ENCODE measurements around the gene SNRPB2.

Gene SNRPB2

GRCh38 chr20:16695628-16696027 lies 34.2 kb upstream of the SNRPB2 start:
- H3K9me3 ChIP-seq (ENCODE audit: low read depth, low read length) = no peaks in the 10 kb centered on the region
- no peaks in the 10 kb centered on the region for H3K36me3 ChIP-seq (ENCODE audit: insufficient read depth, low read length)
- TF ChIP-seq FOXP2 (optimal IDR thresholded peaks at IDR 0.05; ENCODE audit: control extremely low read depth, extremely low read length, insufficient read depth) (no peak), POLR2AphosphoS5 (IDR thresholded peaks at IDR 0.05; ENCODE audit: borderline replicate concordance, low read depth, low read length) (no peak), EZH2 (IDR thresholded peaks at IDR 0.05) (no peak)
- H3K9ac ChIP-seq (ENCODE audit: insufficient read length) = no peak overlapping the region
- no peak overlapping the region for H3K4me3 ChIP-seq
- no peak overlapping the region for H3K27ac ChIP-seq
- DNase-seq (ENCODE audit: low read depth, low spot score) = no peak

GRCh38 chr20:16699293-16699692 lies 30.5 kb upstream of the SNRPB2 start:
- Histone ChIP-seq H3K36me3 (ENCODE audit: insufficient read depth, low read length) (no peaks in the 10 kb centered on the region), H3K27ac (no peak overlapping the region), H3K9ac (ENCODE audit: insufficient read length) (no peak overlapping the region), H3K4me3 (no peak overlapping the region), H3K9me3 (ENCODE audit: low read depth, low read length) (no peaks in the 10 kb centered on the region)
- no peak for TF ChIP-seq EZH2 (IDR thresholded peaks at IDR 0.05)
- no peak for TF ChIP-seq FOXP2 (optimal IDR thresholded peaks at IDR 0.05; ENCODE audit: control extremely low read depth, extremely low read length, insufficient read depth)
- TF ChIP-seq POLR2AphosphoS5 (IDR thresholded peaks at IDR 0.05; ENCODE audit: borderline replicate concordance, low read depth, low read length) = no peak
- DNase-seq (ENCODE audit: low read depth, low spot score) = no peak

- H3K36me3 ChIP-seq (ENCODE audit: insufficient read depth, low read length) = no peaks in the 10 kb centered on the region
- H3K27ac ChIP-seq = no peak overlapping the region
- H3K9me3 ChIP-seq (ENCODE audit: low read depth, low read length) = no peaks in the 10 kb centered on the region
- no peak overlapping the region for H3K9ac ChIP-seq (ENCODE audit: insufficient read length)
- TF ChIP-seq POLR2AphosphoS5 (IDR thresholded peaks at IDR 0.05; ENCODE audit: borderline replicate concordance, low read depth, low read length) (no peak), EZH2 (IDR thresholded peaks at IDR 0.05) (no peak), FOXP2 (optimal IDR thresholded peaks at IDR 0.05; ENCODE audit: control extremely low read depth, extremely low read length, insufficient read depth) (no peak)
- no peak overlapping the region for H3K4me3 ChIP-seq
- DNase-seq (ENCODE audit: low read depth, low spot score) = no peak
These were observed 28.5 kb upstream of the SNRPB2 start for GRCh38 chr20:16701296-16701695.

GRCh38 chr20:16703570-16703969 lies 26.3 kb upstream of the SNRPB2 start:
- Histone ChIP-seq H3K9me3 (ENCODE audit: low read depth, low read length) (no peaks in the 10 kb centered on the region), H3K27ac (no peak overlapping the region), H3K36me3 (ENCODE audit: insufficient read depth, low read length) (no peaks in the 10 kb centered on the region), H3K4me3 (no peak overlapping the region), H3K9ac (ENCODE audit: insufficient read length) (no peak overlapping the region)
- TF ChIP-seq POLR2AphosphoS5 (IDR thresholded peaks at IDR 0.05; ENCODE audit: borderline replicate concordance, low read depth, low read length) (no peak), EZH2 (IDR thresholded peaks at IDR 0.05) (no peak), FOXP2 (optimal IDR thresholded peaks at IDR 0.05; ENCODE audit: control extremely low read depth, extremely low read length, insufficient read depth) (no peak)
- DNase-seq (ENCODE audit: low read depth, low spot score) = no peak

GRCh38 chr20:16707674-16708073 lies 22.2 kb upstream of the SNRPB2 start:
- Histone ChIP-seq H3K9ac (ENCODE audit: insufficient read length) (no peak overlapping the region), H3K9me3 (ENCODE audit: low read depth, low read length) (no peaks in the 10 kb centered on the region), H3K4me3 (no peak overlapping the region), H3K36me3 (ENCODE audit: insufficient read depth, low read length) (no peaks in the 10 kb centered on the region), H3K27ac (no peak overlapping the region)
- DNase-seq (ENCODE audit: low read depth, low spot score) = no peak
- TF ChIP-seq FOXP2 (optimal IDR thresholded peaks at IDR 0.05; ENCODE audit: control extremely low read depth, extremely low read length, insufficient read depth) (no peak), POLR2AphosphoS5 (IDR thresholded peaks at IDR 0.05; ENCODE audit: borderline replicate concordance, low read depth, low read length) (no peak), EZH2 (IDR thresholded peaks at IDR 0.05) (no peak)

GRCh38 chr20:16708602-16709001 lies 21.2 kb upstream of the SNRPB2 start:
- TF ChIP-seq EZH2 (IDR thresholded peaks at IDR 0.05) (no peak), FOXP2 (optimal IDR thresholded peaks at IDR 0.05; ENCODE audit: control extremely low read depth, extremely low read length, insufficient read depth) (no peak), POLR2AphosphoS5 (IDR thresholded peaks at IDR 0.05; ENCODE audit: borderline replicate concordance, low read depth, low read length) (no peak)
- H3K9ac ChIP-seq (ENCODE audit: insufficient read length) = no peak overlapping the region
- no peak overlapping the region for H3K27ac ChIP-seq
- no peaks in the 10 kb centered on the region for H3K36me3 ChIP-seq (ENCODE audit: insufficient read depth, low read length)
- H3K9me3 ChIP-seq (ENCODE audit: low read depth, low read length) = no peaks in the 10 kb centered on the region
- no peak overlapping the region for H3K4me3 ChIP-seq
- no peak for DNase-seq (ENCODE audit: low read depth, low spot score)

GRCh38 chr20:16709017-16709416 lies 20.8 kb upstream of the SNRPB2 start:
- Histone ChIP-seq H3K36me3 (ENCODE audit: insufficient read depth, low read length) (no peaks in the 10 kb centered on the region), H3K27ac (no peak overlapping the region), H3K9me3 (ENCODE audit: low read depth, low read length) (no peaks in the 10 kb centered on the region), H3K4me3 (no peak overlapping the region), H3K9ac (ENCODE audit: insufficient read length) (no peak overlapping the region)
- TF ChIP-seq POLR2AphosphoS5 (IDR thresholded peaks at IDR 0.05; ENCODE audit: borderline replicate concordance, low read depth, low read length) (no peak), EZH2 (IDR thresholded peaks at IDR 0.05) (no peak), FOXP2 (optimal IDR thresholded peaks at IDR 0.05; ENCODE audit: control extremely low read depth, extremely low read length, insufficient read depth) (no peak)
- no peak for DNase-seq (ENCODE audit: low read depth, low spot score)

GRCh38 chr20:16710781-16711180 lies 19.0 kb upstream of the SNRPB2 start:
- Histone ChIP-seq H3K9me3 (ENCODE audit: low read depth, low read length) (no peaks in the 10 kb centered on the region), H3K4me3 (no peak overlapping the region), H3K36me3 (ENCODE audit: insufficient read depth, low read length) (no peaks in the 10 kb centered on the region), H3K27ac (no peak overlapping the region), H3K9ac (ENCODE audit: insufficient read length) (no peak overlapping the region)
- DNase-seq (ENCODE audit: low read depth, low spot score) = no peak
- TF ChIP-seq EZH2 (IDR thresholded peaks at IDR 0.05) = no peak
- TF ChIP-seq FOXP2 (optimal IDR thresholded peaks at IDR 0.05; ENCODE audit: control extremely low read depth, extremely low read length, insufficient read depth) = no peak
- TF ChIP-seq POLR2AphosphoS5 (IDR thresholded peaks at IDR 0.05; ENCODE audit: borderline replicate concordance, low read depth, low read length) = no peak

- Histone ChIP-seq H3K4me3 (no peak overlapping the region), H3K27ac (no peak overlapping the region), H3K9me3 (ENCODE audit: low read depth, low read length) (no peaks in the 10 kb centered on the region), H3K36me3 (ENCODE audit: insufficient read depth, low read length) (no peaks in the 10 kb centered on the region), H3K9ac (ENCODE audit: insufficient read length) (peak overlapping the region; percentile 13)
- TF ChIP-seq EZH2 (IDR thresholded peaks at IDR 0.05) = no peak
- TF ChIP-seq POLR2AphosphoS5 (IDR thresholded peaks at IDR 0.05; ENCODE audit: borderline replicate concordance, low read depth, low read length) = no peak
- TF ChIP-seq FOXP2 (optimal IDR thresholded peaks at IDR 0.05; ENCODE audit: control extremely low read depth, extremely low read length, insufficient read depth) = no peak
- no peak for DNase-seq (ENCODE audit: low read depth, low spot score)
These were observed 18.1 kb upstream of the SNRPB2 start for GRCh38 chr20:16711661-16712258.
